ENCODE results near the gene AAR2. TPM values are rescaled to one million over a fixed set of nuclear protein-coding genes. Genes with fewer than 3 reads are reported as not detected.

Gene AAR2
- total RNA-seq, 1 experiment from 2014 or later = 22.5 TPM

DNA sequence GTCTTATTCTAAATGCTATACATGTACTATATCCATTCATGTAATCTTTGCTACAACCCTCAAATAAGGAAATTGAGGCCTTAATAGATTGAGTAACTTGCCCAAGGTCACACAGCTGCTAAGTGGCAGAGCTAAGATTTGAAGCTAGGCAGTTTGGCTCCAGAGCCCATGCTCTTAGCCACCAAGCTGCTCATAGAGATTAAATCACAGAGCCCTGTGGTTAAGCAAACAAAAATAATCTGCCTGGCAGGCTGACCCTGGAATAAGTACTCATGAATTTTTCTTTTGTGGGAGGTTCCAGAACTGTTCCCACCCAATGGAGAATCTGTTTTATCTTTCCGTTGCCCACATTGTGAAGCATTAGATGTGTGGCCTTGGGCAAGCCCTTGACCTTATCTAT, 7.4 kb downstream of the AAR2 start:
- CTCF ChIA-PET = interaction anchor here (1.0 to 1.6 kb wide), 3 partner anchors 87 to 196 kb away, joined by 3 to 4 read pairs (median 3); no protein-coding TSS in a partner anchor
- POLR2A ChIA-PET = no interaction called here
- no peak for DNase-seq (ENCODE audit: low spot score)
- no peak for TF ChIP-seq NFE2L1 (CRISPR knock-in tag; IDR thresholded peaks at IDR 0.05)
- no peak for TF ChIP-seq OVOL2 (CRISPR knock-in tag; IDR thresholded peaks at IDR 0.05; ENCODE audit: borderline replicate concordance)
- TF ChIP-seq, protein P1, sequence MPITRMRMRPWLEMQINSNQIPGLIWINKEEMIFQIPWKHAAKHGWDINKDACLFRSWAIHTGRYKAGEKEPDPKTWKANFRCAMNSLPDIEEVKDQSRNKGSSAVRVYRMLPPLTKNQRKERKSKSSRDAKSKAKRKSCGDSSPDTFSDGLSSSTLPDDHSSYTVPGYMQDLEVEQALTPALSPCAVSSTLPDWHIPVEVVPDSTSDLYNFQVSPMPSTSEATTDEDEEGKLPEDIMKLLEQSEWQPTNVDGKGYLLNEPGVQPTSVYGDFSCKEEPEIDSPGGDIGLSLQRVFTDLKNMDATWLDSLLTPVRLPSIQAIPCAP (CRISPR knock-in tag; IDR thresholded peaks at IDR 0.05) = no peak
- TF ChIP-seq, protein P2, sequence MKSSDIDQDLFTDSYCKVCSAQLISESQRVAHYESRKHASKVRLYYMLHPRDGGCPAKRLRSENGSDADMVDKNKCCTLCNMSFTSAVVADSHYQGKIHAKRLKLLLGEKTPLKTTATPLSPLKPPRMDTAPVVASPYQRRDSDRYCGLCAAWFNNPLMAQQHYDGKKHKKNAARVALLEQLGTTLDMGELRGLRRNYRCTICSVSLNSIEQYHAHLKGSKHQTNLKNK (CRISPR knock-in tag; IDR thresholded peaks at IDR 0.05) = no peak
- TF ChIP-seq ZSCAN18 (CRISPR knock-in tag; IDR thresholded peaks at IDR 0.05) = no peak
- no peaks in the 10 kb centered on the region for H3K27me3 Mint-ChIP-seq (ENCODE audit: low read depth)
- no peaks in the 10 kb centered on the region for H3K4me1 Mint-ChIP-seq
- no peaks in the 10 kb centered on the region for H3K9me3 Mint-ChIP-seq
- no peak overlapping the region for H3K27ac Mint-ChIP-seq
- H3K4me3 Mint-ChIP-seq = no peak overlapping the region
- peaks cover 50% of the 10 kb centered on the region for H3K36me3 Mint-ChIP-seq
- no peak for ATAC-seq

DNA sequence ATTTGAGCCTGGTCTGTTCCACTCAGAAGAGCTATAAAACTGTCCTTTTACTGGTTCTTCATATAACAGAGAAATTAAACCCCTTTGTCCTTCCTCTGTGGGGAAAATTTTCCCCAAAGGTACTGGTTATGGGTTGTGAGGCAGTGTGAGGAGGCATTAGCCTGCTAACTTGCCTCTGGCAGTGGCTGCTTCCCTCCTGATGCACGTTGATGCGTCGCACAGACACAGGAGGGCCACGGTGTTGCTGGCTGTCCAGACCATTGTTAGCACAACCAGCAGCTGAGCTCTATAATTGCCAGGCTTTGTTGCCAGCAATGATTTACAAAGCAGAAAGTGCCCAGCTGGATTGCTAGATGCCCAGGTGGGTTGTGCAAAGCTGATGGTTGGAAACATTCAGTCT, 10.1 kb downstream of the AAR2 start:
- no peak overlapping the region for H3K4me3 Mint-ChIP-seq
- ChIA-PET POLR2A (no interaction called here), CTCF (interaction anchor here (2.4 kb wide), 1 partner anchor 44 kb away, joined by 9 read pairs; no protein-coding TSS in a partner anchor)
- no peak for DNase-seq (ENCODE audit: low spot score)
- H3K36me3 Mint-ChIP-seq = peaks cover 34% of the 10 kb centered on the region
- no peaks in the 10 kb centered on the region for H3K4me1 Mint-ChIP-seq
- H3K27ac Mint-ChIP-seq = no peak overlapping the region
- no peak for ATAC-seq
- no peaks in the 10 kb centered on the region for H3K27me3 Mint-ChIP-seq (ENCODE audit: low read depth)
- TF ChIP-seq, protein P2 (CRISPR knock-in tag; IDR thresholded peaks at IDR 0.05) = no peak
- TF ChIP-seq RORB (CRISPR knock-in tag; IDR thresholded peaks at IDR 0.05) = no peak
- TF ChIP-seq E2F1 (CRISPR knock-in tag; IDR thresholded peaks at IDR 0.05) = no peak
- no peak for TF ChIP-seq ZBTB21 (CRISPR knock-in tag; IDR thresholded peaks at IDR 0.05; ENCODE audit: borderline replicate concordance)
- TF ChIP-seq NR3C1 (CRISPR knock-in tag; conservative IDR thresholded peaks at IDR 0.05; ENCODE audit: low read depth) = no peak
- no peak for TF ChIP-seq SMAD3 (CRISPR knock-in tag; IDR thresholded peaks at IDR 0.05; ENCODE audit: borderline replicate concordance)
- TF ChIP-seq ETV6 (CRISPR knock-in tag; IDR thresholded peaks at IDR 0.05) = no peak
- no peak for TF ChIP-seq ZNF416 (CRISPR knock-in tag; IDR thresholded peaks at IDR 0.05)
- no peak for TF ChIP-seq ZNF219 (CRISPR knock-in tag; IDR thresholded peaks at IDR 0.05; ENCODE audit: borderline replicate concordance)
- no peak for TF ChIP-seq NR1H2 (CRISPR knock-in tag; IDR thresholded peaks at IDR 0.05)
- TF ChIP-seq ZNF396 (CRISPR knock-in tag; IDR thresholded peaks at IDR 0.05; ENCODE audit: borderline replicate concordance) = no peak
- TF ChIP-seq STAT6 (CRISPR knock-in tag; conservative IDR thresholded peaks at IDR 0.05; ENCODE audit: low read depth) = no peak
- TF ChIP-seq, protein P3, sequence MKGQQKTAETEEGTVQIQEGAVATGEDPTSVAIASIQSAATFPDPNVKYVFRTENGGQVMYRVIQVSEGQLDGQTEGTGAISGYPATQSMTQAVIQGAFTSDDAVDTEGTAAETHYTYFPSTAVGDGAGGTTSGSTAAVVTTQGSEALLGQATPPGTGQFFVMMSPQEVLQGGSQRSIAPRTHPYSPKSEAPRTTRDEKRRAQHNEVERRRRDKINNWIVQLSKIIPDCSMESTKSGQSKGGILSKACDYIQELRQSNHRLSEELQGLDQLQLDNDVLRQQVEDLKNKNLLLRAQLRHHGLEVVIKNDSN (CRISPR knock-in tag; IDR thresholded peaks at IDR 0.05) = no peak
- TF ChIP-seq SP1 (CRISPR knock-in tag; conservative IDR thresholded peaks at IDR 0.05) = no peak
- no peak for TF ChIP-seq HMGA2 (CRISPR knock-in tag; IDR thresholded peaks at IDR 0.05)
- no peak for TF ChIP-seq ZNF138 (CRISPR knock-in tag; conservative IDR thresholded peaks at IDR 0.05)
- no peak for TF ChIP-seq CREM (CRISPR knock-in tag; IDR thresholded peaks at IDR 0.05)
- TF ChIP-seq CBFB (CRISPR knock-in tag; IDR thresholded peaks at IDR 0.05; ENCODE audit: low read depth) = no peak
- TF ChIP-seq ZNF121 (CRISPR knock-in tag; IDR thresholded peaks at IDR 0.05) = no peak
- TF ChIP-seq, protein P4, sequence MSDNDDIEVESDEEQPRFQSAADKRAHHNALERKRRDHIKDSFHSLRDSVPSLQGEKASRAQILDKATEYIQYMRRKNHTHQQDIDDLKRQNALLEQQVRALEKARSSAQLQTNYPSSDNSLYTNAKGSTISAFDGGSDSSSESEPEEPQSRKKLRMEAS (CRISPR knock-in tag; IDR thresholded peaks at IDR 0.05) = no peak
- H3K9me3 Mint-ChIP-seq = no peaks in the 10 kb centered on the region
